HTR-8/SVneo (cell line): ENCODE measurements around the gene MGMT.

Experiments used
- DNase-seq: peaks from one replicate; pipeline ENCODE4 v3.0.0; 2011; ENCODE audit warnings: low spot score, mixed read lengths; ENCODE audit not compliant: insufficient read length
- FAIRE-seq: peaks from 2 replicates; lab custom pipeline; 2011; peaks lifted over from hg19 to GRCh38; lab: Jason Lieb, UNC

The MGMT gene

GRCh38 chr10:129491123-129491734 is 24.2 kb downstream of the MGMT start:
- DNase-seq (no peak), FAIRE-seq (no peak)

GRCh38 chr10:129494176-129494575 is 27.1 kb downstream of the MGMT start:
- DNase-seq = no peak
- FAIRE-seq = no peak

- DNase-seq = no peak
- no peak for FAIRE-seq
Observed at GRCh38 chr10:129494740-129495139, 27.7 kb downstream of the MGMT start.

GRCh38 chr10:129495256-129495655 is 28.2 kb downstream of the MGMT start:
- DNase-seq (no peak), FAIRE-seq (no peak)

- DNase-seq (no peak), FAIRE-seq (no peak)
Observed at GRCh38 chr10:129495698-129496097, 28.7 kb downstream of the MGMT start.

- DNase-seq (no peak), FAIRE-seq (no peak)
Observed at GRCh38 chr10:129497013-129497412, 30.0 kb downstream of the MGMT start.

- FAIRE-seq (no peak), DNase-seq (no peak)
Observed at GRCh38 chr10:129498680-129499079, 31.6 kb downstream of the MGMT start.

- FAIRE-seq = no peak
- no peak for DNase-seq
Observed at GRCh38 chr10:129500617-129501339, 33.7 kb downstream of the MGMT start.

- FAIRE-seq (no peak), DNase-seq (no peak)
Observed at GRCh38 chr10:129501652-129502436, 34.8 kb downstream of the MGMT start.

GRCh38 chr10:129502448-129502847 is 35.4 kb downstream of the MGMT start:
- DNase-seq = no peak
- no peak for FAIRE-seq

GRCh38 chr10:129505500-129506075 is 38.5 kb downstream of the MGMT start:
- DNase-seq = no peak
- no peak for FAIRE-seq

GRCh38 chr10:129506101-129506797 is 39.2 kb downstream of the MGMT start:
- FAIRE-seq = no peak
- DNase-seq = no peak

- FAIRE-seq = no peak
Observed at GRCh38 chr10:129507216-129507889, 40.3 kb downstream of the MGMT start.

GRCh38 chr10:129509155-129509554 is 42.1 kb downstream of the MGMT start:
- DNase-seq (no peak), FAIRE-seq (no peak)

More at GRCh38 chr10:129507216-129507889, 40.3 kb downstream of the MGMT start:
- no peak for DNase-seq

- no peak for DNase-seq
- FAIRE-seq = no peak
Observed at GRCh38 chr10:129509835-129510234, 42.8 kb downstream of the MGMT start.

- DNase-seq (no peak), FAIRE-seq (no peak)
Observed at GRCh38 chr10:129511086-129511485, 44.0 kb downstream of the MGMT start.

- no peak for FAIRE-seq
Observed at GRCh38 chr10:129511758-129512157, 44.7 kb downstream of the MGMT start.

GRCh38 chr10:129513312-129513711 is 46.3 kb downstream of the MGMT start:
- no peak for FAIRE-seq
- no peak for DNase-seq

More at GRCh38 chr10:129511758-129512157, 44.7 kb downstream of the MGMT start:
- DNase-seq = no peak

GRCh38 chr10:129514568-129515451 is 47.8 kb downstream of the MGMT start:
- no peak for DNase-seq
- FAIRE-seq = no peak
